GM18511 (cell line): ENCODE measurements around the gene KLF6.
"Not testable (repeated sequence)": the region's sequence is repeated elsewhere in the genome, so short reads cannot be mapped to it uniquely, and the experiment has no call there.

Source experiments
- ATAC-seq: cut with Tn5 transposase; IDR thresholded peaks from one replicate; pipeline ENCODE4 v1.9.1; 2021; ENCODE audit warnings: mild to moderate bottlenecking, moderate library complexity; ENCODE audit not compliant: unreplicated experiment

Gene KLF6

DNA sequence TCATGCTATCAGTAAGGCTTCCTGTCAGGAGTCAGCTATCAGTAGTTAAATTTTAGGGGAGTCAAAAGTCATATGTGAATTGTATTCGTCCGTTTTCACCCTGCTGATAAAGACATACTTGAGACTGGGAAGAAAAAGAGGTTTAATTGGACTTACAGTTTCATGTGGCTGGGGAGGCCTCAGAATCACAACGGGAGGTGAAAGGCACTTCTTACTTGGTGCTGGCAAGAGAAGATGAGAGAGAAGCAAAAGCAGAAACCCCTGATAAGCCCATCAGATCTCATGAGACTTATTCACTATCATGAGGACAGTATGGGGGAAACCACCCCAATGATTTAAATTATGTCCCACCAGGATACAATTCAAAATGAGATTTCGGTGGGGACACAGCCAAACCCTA is 47.1 kb downstream of the KLF6 start:
- no peak for ATAC-seq

DNA sequence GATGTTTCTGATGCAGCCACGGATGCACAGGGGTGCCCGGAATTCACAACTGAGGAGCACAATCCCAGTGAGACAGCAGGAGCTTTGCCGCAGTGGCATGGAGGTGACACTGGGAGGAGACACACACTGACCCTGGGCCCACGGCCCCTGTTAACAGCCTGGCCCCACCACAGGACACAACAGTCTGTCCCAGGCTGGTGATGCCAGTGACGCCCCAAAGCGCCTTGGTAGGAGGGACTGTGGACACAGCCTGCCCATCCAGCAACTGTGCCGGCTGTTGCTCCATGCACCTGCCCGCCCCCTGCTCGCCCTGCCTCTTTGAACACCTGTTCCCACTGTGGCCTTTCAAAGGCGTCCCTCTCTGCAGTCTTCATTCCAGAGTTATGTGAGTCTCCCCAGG is 49.8 kb downstream of the KLF6 start:
- no peak for ATAC-seq

DNA sequence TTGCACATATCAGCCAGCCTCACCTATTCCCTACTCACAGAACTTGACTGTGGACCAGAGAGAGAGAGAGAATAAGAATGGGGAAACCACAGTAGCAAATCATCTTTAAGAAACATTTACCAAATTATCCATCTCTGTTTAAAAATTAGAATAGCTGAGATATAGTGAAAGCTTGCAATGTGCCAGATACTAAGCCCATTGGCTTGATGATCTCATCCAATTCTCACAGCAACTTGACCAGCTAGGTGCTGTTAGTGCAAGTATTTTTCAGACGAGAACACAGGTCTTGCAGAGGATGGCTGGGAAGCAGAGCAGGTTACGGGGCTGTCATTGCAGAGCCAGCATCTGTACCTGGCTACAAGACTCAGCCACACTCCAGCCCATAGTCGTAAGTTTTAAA is 50.9 kb downstream of the KLF6 start:
- no peak for ATAC-seq

DNA sequence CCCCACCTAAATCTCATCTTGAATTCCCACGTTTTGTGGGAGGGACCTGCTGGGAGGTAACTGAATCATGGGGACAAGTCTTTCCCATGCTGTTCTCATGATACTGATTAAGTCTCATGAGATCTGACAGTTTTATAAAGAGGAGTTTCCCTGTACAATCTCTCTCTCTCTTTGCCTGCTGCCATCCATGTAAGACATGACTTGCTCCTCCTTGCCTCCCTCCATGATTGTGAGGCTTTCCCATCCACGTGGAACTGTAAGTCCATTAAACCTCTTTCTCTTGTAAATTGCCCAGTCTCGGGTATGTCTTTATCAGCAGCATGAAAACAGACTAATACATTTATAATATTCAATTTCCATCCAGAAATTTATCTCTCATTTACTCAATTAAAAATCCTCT is 52.8 kb downstream of the KLF6 start:
- ATAC-seq = not testable (repeated sequence)

DNA sequence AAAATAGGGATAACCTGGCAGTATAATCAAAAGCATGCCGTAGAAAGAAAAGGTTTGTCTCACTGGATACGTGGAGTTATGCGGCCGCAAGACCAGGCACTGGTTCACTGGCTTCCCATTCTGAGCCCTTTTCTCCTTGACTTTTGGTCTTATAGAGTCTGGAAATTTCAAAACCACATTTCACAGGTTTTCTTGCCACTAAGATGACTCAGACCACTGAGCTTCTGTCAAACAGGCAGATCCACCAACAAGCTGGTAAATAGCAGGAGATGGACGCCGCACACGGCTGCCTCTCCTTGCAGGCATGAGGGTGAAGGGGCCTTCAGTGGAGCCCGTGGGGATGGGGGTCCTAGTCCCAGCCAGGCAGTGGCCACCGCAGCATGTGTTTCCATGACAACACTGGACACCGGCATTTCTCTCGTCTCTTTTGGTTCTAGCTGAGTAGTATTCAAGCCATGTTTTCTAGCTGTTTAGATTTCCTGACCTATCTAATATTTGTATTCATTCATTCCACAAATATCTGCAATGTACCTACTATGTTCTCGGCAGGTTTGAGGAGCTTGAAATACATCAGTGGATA is 55.5 kb downstream of the KLF6 start:
- no peak for ATAC-seq

DNA sequence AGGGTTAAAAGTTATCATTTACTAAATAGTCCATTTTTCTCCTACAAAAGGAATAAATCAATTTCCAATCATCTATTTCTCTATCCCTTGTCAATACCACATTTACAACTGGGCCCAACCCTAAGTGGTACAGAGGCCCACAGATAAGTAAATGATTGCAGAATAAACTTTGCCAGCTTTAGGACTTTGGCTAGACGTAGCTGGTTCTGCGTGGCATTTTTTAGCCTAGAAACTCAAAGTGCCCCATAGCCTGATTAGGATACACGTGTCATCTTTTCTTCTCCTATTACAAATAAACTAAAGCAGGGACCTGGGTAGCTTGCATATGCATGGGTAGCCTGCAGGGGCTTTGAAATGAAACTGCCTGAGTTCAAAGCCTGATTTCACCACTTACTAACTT is 56.4 kb downstream of the KLF6 start:
- no peak for ATAC-seq

DNA sequence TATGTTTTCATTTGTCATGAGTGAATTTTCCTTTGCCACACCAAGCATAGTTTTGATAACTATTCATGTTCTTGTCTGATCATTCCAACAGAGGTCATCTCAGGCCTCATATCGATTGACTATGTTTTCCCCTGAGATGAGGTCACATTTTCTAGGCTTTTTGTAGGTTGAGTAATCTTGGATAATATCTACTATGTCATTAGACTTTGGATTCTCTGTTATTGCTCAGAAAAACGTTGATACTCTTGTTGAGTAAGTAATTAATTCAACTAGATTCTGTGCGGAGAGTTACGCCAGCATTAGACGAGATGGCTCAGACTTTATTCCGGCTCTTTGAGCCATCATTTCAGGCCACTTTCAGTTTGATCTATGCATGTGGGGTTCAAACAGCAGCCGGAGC is 57.7 kb downstream of the KLF6 start:
- ATAC-seq = no peak
